HCT116 (cell line): ENCODE measurements around the gene DRC7. TPM values are rescaled to one million over a fixed set of nuclear protein-coding genes. Genes with fewer than 3 reads are reported as not detected.

Experiments
- ATAC-seq: fragments of 200-7000 bp; cut with Tn5 transposase; 2 replicates; pipeline ENCODE4 v1.9.1; 2020; ENCODE audit warnings: mild to moderate bottlenecking, moderate library complexity
- BruUV-seq: library from RNA; stranded (reverse); fragments of 400-500 nt; replicated peaks from 2 replicates; lab custom pipeline; 2021; lab: Mats Ljungman, UMichigan
- CTCF ChIA-PET: fragments of 300-600 bp; sonication (Branson Sonifier 250); formaldehyde crosslinking; loops from one replicate; lab custom pipeline; 2021; ENCODE audit warnings: antibody characterized with exemption; lab: Charles Lee
- POLR2A ChIA-PET: fragments of 300-600, 350-600 bp; sonication (Branson Sonifier 250); formaldehyde crosslinking; loops from one replicate; lab custom pipeline; 2021; ENCODE audit warnings: antibody characterized with exemption; lab: Charles Lee
- RAD21 ChIA-PET, 2 experiments: fragments of 300-600 bp; sonication (Branson Sonifier 250); formaldehyde crosslinking; loops; one replicate each; lab custom pipeline; 2023; ENCODE audit warnings: low total read pairs in 2 of 2; ENCODE audit not compliant: uncharacterized antibody in 2 of 2, unreplicated experiment in 2 of 2, low non-redundant PET in 1 of 2; lab: Charles Lee
- DNase-seq: peaks from one replicate; pipeline ENCODE4 v3.0.0-alpha.2; 2010; ENCODE audit warnings: low read depth, low spot score
- H2AFZ ChIP-seq: fragments of 200-600 bp; shearing (Covaris generic), sonication (generic); 2 replicates; pipeline ENCODE4 v1.6.1; 2017; ENCODE audit warnings: low read depth, mixed run types, mixed read lengths, antibody characterized with exemption, low read length; ENCODE audit not compliant: poor library complexity, severe bottlenecking
- H3K27ac ChIP-seq: 2 replicates; pipeline ENCODE4 v1.5.1; 2012; ENCODE audit warnings: low read depth, low read length
- H3K27me3 ChIP-seq: fragments of 200-600 bp; sonication (generic); 2 replicates; pipeline ENCODE4 v1.6.1; 2016; ENCODE audit warnings: mixed run types, low read length, mixed read lengths; ENCODE audit not compliant: insufficient read depth
- H3K36me3 ChIP-seq, 2 experiments: fragments of 200-500 bp in 1 of 2; fragments of 200-600 bp in 1 of 2; sonication (Bioruptor generic) in 1 of 2; sonication (generic) in 1 of 2; 2 replicates each; pipeline versions ENCODE4 v1.5.1 to v1.6.1; 2014 to 2016; ENCODE audit warnings: low read length in 2 of 2, inconsistent platforms in 1 of 2, mixed read lengths in 1 of 2, mixed run types in 1 of 2; ENCODE audit not compliant: insufficient read depth in 2 of 2, control insufficient read depth in 1 of 2
- H3K4me1 ChIP-seq, 2 experiments: fragments of 200-600 bp in 1 of 2; sonication (generic) in 1 of 2; 2 replicates each; pipeline versions ENCODE4 v1.5.1 to v1.6.1; 2012 to 2017; ENCODE audit warnings: low read length in 2 of 2, inconsistent platforms in 1 of 2, mild to moderate bottlenecking in 1 of 2, mixed read lengths in 1 of 2, mixed run types in 1 of 2, moderate library complexity in 1 of 2; ENCODE audit not compliant: insufficient read depth in 2 of 2, control insufficient read depth in 1 of 2
- H3K4me2 ChIP-seq: fragments of 200-600 bp; sonication (generic); 2 replicates; pipeline ENCODE4 v1.6.1; 2017; ENCODE audit warnings: mixed run types, low read length, mixed read lengths
- H3K4me3 ChIP-seq, 2 experiments: fragments of 200-600 bp in 1 of 2; sonication (generic) in 1 of 2; replicated peaks in 1 of 2; 2 replicates each; pipeline ENCODE4 v1.5.1; 2011 to 2016; ENCODE audit warnings: low read length in 2 of 2, control low read depth in 1 of 2, low read depth in 1 of 2, mild to moderate bottlenecking in 1 of 2, mixed read lengths in 1 of 2, mixed run types in 1 of 2
- H3K79me2 ChIP-seq: fragments of 200-600 bp; sonication (generic); 2 replicates; pipeline ENCODE4 v1.6.1; 2017; ENCODE audit warnings: mild to moderate bottlenecking, mixed run types, low read length, moderate library complexity, mixed read lengths; ENCODE audit not compliant: insufficient read depth
- H3K9ac ChIP-seq: fragments of 200-600 bp; sonication (generic); 2 replicates; pipeline ENCODE4 v1.6.1; 2016; ENCODE audit warnings: low read length, mixed read lengths
- H3K9me2 ChIP-seq: fragments of 200-600 bp; sonication (generic), shearing (Covaris generic); 2 replicates; pipeline ENCODE4 v1.6.1; 2017; ENCODE audit warnings: mixed run types, mild to moderate bottlenecking, moderate library complexity; ENCODE audit not compliant: insufficient read depth
- H3K9me3 ChIP-seq, 2 experiments: fragments of 200-500 bp in 1 of 2; fragments of 200-600 bp in 1 of 2; sonication (Bioruptor generic) in 1 of 2; sonication (generic) in 1 of 2; 2 replicates each; pipeline ENCODE4 v1.6.1; 2014 to 2017; ENCODE audit warnings: low read length in 2 of 2, mixed read lengths in 2 of 2, inconsistent platforms in 1 of 2, low read depth in 1 of 2, mild to moderate bottlenecking in 1 of 2, mixed run types in 1 of 2, moderate library complexity in 1 of 2; ENCODE audit not compliant: control insufficient read depth in 1 of 2, insufficient read depth in 1 of 2
- H4K20me1 ChIP-seq: fragments of 200-600 bp; sonication (generic), shearing (Covaris generic); 2 replicates; pipeline ENCODE4 v1.6.1; 2017; ENCODE audit warnings: mixed run types, mild to moderate bottlenecking, moderate library complexity; ENCODE audit not compliant: insufficient read depth
- CBX3 ChIP-seq: IDR thresholded peaks from 2 replicates; pipeline ENCODE4 v1.6.1; 2012; ENCODE audit warnings: low read depth
- CTCF ChIP-seq, 3 experiments: fragments of 200-600 bp in 1 of 3; sonication (generic) in 1 of 3; IDR thresholded peaks in 2 of 3; conservative IDR thresholded peaks in 1 of 3; 2 replicates each; pipeline ENCODE4 v1.5.1; 2012 to 2017; ENCODE audit warnings: low read depth in 2 of 3, low read length in 2 of 3, antibody characterized with exemption in 1 of 3, borderline replicate concordance in 1 of 3, control low read depth in 1 of 3, mild to moderate bottlenecking in 1 of 3, mixed read lengths in 1 of 3, mixed run types in 1 of 3, moderate library complexity in 1 of 3; ENCODE audit not compliant: insufficient read depth in 1 of 3
- EGR1 ChIP-seq: IDR thresholded peaks from 2 replicates; pipeline ENCODE4 v1.6.1; 2012; ENCODE audit warnings: low read depth
- ELF1 ChIP-seq: IDR thresholded peaks from 2 replicates; pipeline ENCODE4 v1.6.1; 2012; ENCODE audit warnings: low read depth, borderline replicate concordance
- EZH2 ChIP-seq: fragments of 200-600 bp; sonication (generic); IDR thresholded peaks from 2 replicates; pipeline ENCODE4 v1.6.1; 2017; ENCODE audit warnings: antibody characterized with exemption, mixed run types
- EZH2phosphoT487 ChIP-seq: fragments of 200-600 bp; IDR thresholded peaks from 2 replicates; pipeline ENCODE4 v1.6.1; 2018; ENCODE audit warnings: antibody characterized with exemption, borderline replicate concordance
- FOSL1 ChIP-seq: IDR thresholded peaks from 2 replicates; pipeline ENCODE4 v1.6.1; 2012; ENCODE audit warnings: low read depth
- MAX ChIP-seq: IDR thresholded peaks from 2 replicates; pipeline ENCODE4 v1.6.1; 2012
- POLR2A ChIP-seq: IDR thresholded peaks from 2 replicates; pipeline ENCODE4 v1.7.0; 2011; ENCODE audit warnings: borderline replicate concordance; ENCODE audit not compliant: insufficient read depth, insufficient read length; ENCODE audit errors: extremely low read depth
- POLR2AphosphoS5 ChIP-seq: IDR thresholded peaks from 2 replicates; pipeline ENCODE4 v1.6.1; 2011; ENCODE audit warnings: mild to moderate bottlenecking, low read depth, low read length, moderate library complexity
- RAD21 ChIP-seq: IDR thresholded peaks from 2 replicates; pipeline ENCODE4 v1.6.1; 2012; ENCODE audit warnings: low read depth, mild to moderate bottlenecking
- SIN3A ChIP-seq: IDR thresholded peaks from 2 replicates; pipeline ENCODE4 v1.6.1; 2012; ENCODE audit warnings: low read depth
- SP1 ChIP-seq: IDR thresholded peaks from 2 replicates; pipeline ENCODE4 v1.6.1; 2012; ENCODE audit warnings: low read depth
- SRF ChIP-seq: IDR thresholded peaks from 2 replicates; pipeline ENCODE4 v1.6.1; 2012; ENCODE audit warnings: low read depth
- TCF7L2 ChIP-seq: IDR thresholded peaks from 2 replicates; pipeline ENCODE4 v1.7.0; 2011; ENCODE audit warnings: borderline replicate concordance, inconsistent platforms; ENCODE audit not compliant: insufficient read depth, insufficient read length; ENCODE audit errors: extremely low read depth
- YY1 ChIP-seq: IDR thresholded peaks from 2 replicates; pipeline ENCODE4 v1.6.1; 2011; ENCODE audit warnings: low read length, low read depth, moderate library complexity, mild to moderate bottlenecking; ENCODE audit not compliant: insufficient replicate concordance; ENCODE audit errors: extremely low read depth
- ZBTB33 ChIP-seq: IDR thresholded peaks from 2 replicates; pipeline ENCODE4 v1.6.1; 2011; ENCODE audit warnings: mild to moderate bottlenecking, low read length, moderate library complexity; ENCODE audit not compliant: insufficient replicate concordance; ENCODE audit errors: extremely low read depth
- ZFX ChIP-seq: fragments of 450-650 bp; IDR thresholded peaks from 2 replicates; pipeline ENCODE4 v1.6.1; 2017
- ZNF274 ChIP-seq: fragments of 200-500 bp; sonication (Bioruptor generic); IDR thresholded peaks from 2 replicates; pipeline ENCODE4 v1.6.1; 2014; ENCODE audit warnings: mild to moderate bottlenecking, low read depth, low read length, inconsistent platforms
- intact Hi-C: fragments of 100-400 bp; cut with micrococcal nuclease; formaldehyde crosslinking; loops from 2 replicates; pipeline ENCODE4 v1.10.0; 2022
- total RNA-seq: library from RNA; stranded (reverse); gene quantifications from one replicate; pipeline ENCODE4 v1.2.1, GENCODE V29; 2021; ENCODE audit not compliant: unreplicated experiment
- TF ChIP-seq, protein P1 (sequence below): IDR thresholded peaks from 2 replicates; pipeline ENCODE4 v1.6.1; 2012

DRC7 gene
- total RNA-seq, 1 experiment from 2014 or later: 0.91 TPM

- CTCF ChIA-PET: interaction anchor here (1.1 to 3.9 kb wide), 6 partner anchors 11 to 73 kb away, joined by 3 to 31 read pairs (median 4); no protein-coding TSS in a partner anchor
Measured at GRCh38 chr16:57648125-57648524, 46.5 kb upstream of the DRC7 start.

More at GRCh38 chr16:57648125-57648524, 46.5 kb upstream of the DRC7 start:
- Histone ChIP-seq H3K4me2 (no peak overlapping the region), H3K4me1 (peaks cover 3 to 19% of the 10 kb centered on the region in 2 experiments; a peak in 3 of 4 replicates), H3K4me3 (no peak overlapping the region), H2AFZ (no peak overlapping the region), H3K79me2 (no peaks in the 10 kb centered on the region), H3K9me2 (no peaks in the 10 kb centered on the region), H3K9me3 (no peaks in the 10 kb centered on the region), H4K20me1 (no peaks in the 10 kb centered on the region), H3K27me3 (no peaks in the 10 kb centered on the region), H3K36me3 (no peaks in the 10 kb centered on the region), H3K27ac (no peak overlapping the region), H3K9ac (no peak overlapping the region)
- DNase-seq: no peak
- POLR2A ChIA-PET: interaction anchor here (0.9 kb wide), 1 partner anchor 48 kb away, joined by 3 read pairs; no protein-coding TSS in a partner anchor
- RAD21 ChIA-PET: interaction anchor here in 1 of 2 experiments (1.9 kb wide), 1 partner anchor 57 kb away, joined by 5 read pairs; no protein-coding TSS in a partner anchor
- intact Hi-C loops: loop anchor here (2.0 kb wide), 2 partner anchors 47 to 73 kb away; no protein-coding TSS in a partner anchor
- ATAC-seq: no peak
- BruUV-seq: no TSS peak
- TF ChIP-seq EZH2phosphoT487 (no peak), SIN3A (no peak), EGR1 (no peak), POLR2A (no peak), CBX3 (no peak), ZBTB33 (no peak), ZFX (no peak), SRF (no peak), YY1 (no peak), SP1 (no peak), RAD21 (no peak), EZH2 (no peak), CTCF (IDR thresholded peaks at IDR 0.05 in 2 of 3, conservative IDR thresholded peaks at IDR 0.05 in 1 of 3; ENCODE audit: borderline replicate concordance in 1 of 3, insufficient read depth in 1 of 3, low read depth in 2 of 3, low read length in 2 of 3) (no peak), ZNF274 (no peak), POLR2AphosphoS5 (no peak), ELF1 (no peak), FOSL1 (no peak), MAX (no peak), TCF7L2 (no peak)
- TF ChIP-seq, protein P1, sequence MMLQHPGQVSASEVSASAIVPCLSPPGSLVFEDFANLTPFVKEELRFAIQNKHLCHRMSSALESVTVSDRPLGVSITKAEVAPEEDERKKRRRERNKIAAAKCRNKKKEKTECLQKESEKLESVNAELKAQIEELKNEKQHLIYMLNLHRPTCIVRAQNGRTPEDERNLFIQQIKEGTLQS: no peak
